Hematopoietic multipotent progenitor cell treated with erythropoietin and hydrocortisone succinate and interleukin-3 and kit ligand, for 17 days (in vitro differentiated cells): ENCODE measurements around the gene OR10G3.

ENCODE experiments used
- DNase-seq: peaks from one replicate; pipeline ENCODE4 v3.0.0-alpha.2; 2015; ENCODE audit warnings: low spot score

OR10G3 gene

GRCh38 chr14:21535545-21536417 lies 44.1 kb downstream of the OR10G3 start:
- no peak for DNase-seq

DNA sequence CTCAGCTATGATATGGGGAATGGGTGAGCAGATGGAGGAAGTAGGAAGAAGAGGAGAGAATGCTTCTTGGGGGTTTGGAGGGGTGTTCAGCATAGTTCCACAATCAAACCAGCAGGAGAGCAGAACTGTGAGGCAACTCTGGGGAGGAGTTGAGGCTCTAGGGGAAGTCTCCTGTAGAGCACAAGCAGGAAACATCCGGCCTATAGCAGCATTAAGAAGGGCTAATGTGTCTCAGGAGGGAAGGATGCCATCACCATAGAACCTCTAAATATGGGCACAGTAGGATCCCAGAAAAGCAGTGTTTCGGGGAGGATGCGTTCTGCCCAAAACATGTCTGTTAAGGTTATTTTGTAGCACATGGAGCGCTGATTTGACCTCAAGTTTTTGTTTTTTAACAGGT lies 45.3 kb downstream of the OR10G3 start:
- no peak for DNase-seq

GRCh38 chr14:21533294-21533693 lies 46.6 kb downstream of the OR10G3 start:
- no peak for DNase-seq

DNA sequence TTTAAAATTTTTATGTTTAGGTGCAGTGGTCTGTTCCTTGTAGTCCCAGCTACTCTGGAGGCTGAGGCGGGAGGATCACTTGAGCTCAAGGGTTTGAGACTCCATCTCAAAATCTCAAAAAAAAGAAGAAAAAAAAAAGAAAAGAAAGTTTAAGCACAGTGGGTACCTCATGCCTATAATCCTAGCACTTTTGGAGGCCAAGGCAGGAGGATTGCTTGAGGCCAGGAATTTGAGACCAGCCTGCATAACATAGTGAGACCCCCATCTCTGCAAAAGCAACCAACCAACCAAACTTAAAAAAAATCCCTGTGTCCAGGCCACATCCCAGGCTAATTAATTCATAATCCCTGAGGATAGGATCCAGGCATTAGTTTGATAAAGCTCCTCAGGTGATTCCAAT lies 50.4 kb downstream of the OR10G3 start:
- no peak for DNase-seq

GRCh38 chr14:21528381-21529348 lies 51.2 kb downstream of the OR10G3 start:
- DNase-seq: no peak

DNA sequence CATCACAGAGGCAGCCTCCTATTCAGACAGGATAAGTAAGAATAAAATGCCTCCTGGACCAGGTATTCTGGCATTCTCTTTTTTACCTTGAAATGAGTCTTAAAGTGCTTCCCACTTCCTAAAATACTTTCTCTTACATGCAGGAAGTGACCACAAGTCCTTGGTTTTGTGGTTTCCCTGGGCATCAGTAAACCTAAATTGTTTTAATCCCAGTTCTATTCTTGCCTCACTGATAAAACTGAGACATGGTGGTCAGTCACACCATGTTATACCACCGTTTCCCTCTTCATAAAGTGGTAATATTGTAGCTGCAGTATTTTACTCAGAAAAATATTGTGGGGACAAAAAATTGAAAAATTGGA lies 52.6 kb downstream of the OR10G3 start:
- no peak for DNase-seq

GRCh38 chr14:21526672-21527317 lies 53.1 kb downstream of the OR10G3 start:
- no peak for DNase-seq

- no peak for DNase-seq
Observed at GRCh38 chr14:21525962-21526671, 53.8 kb downstream of the OR10G3 start, which contains the start of gene SALL2. TSS of gene SALL2 (minus strand) at chr14:21526346. CDS start at chr14:21526127, 219 bp downstream.

DNA sequence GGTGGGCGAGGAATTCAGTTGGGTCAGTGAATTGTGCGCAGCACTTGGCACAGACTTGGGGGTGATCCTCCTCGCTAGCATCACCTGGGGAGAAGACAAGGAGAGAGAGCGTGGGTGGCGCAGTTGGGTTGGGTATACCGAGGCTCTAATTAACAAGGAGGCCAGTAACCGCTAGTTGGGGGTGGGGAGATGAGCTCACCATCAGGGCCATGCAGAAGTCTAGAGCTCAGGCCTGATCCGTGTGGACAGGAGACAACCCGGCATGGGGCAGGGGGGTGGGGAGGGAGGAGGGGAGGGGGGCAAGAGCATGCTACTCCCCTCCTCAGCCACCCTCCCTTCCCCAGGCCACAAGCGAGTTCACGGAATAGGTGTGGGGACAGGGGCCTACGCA lies 54.3 kb downstream of the OR10G3 start:
- DNase-seq: no peak

DNA sequence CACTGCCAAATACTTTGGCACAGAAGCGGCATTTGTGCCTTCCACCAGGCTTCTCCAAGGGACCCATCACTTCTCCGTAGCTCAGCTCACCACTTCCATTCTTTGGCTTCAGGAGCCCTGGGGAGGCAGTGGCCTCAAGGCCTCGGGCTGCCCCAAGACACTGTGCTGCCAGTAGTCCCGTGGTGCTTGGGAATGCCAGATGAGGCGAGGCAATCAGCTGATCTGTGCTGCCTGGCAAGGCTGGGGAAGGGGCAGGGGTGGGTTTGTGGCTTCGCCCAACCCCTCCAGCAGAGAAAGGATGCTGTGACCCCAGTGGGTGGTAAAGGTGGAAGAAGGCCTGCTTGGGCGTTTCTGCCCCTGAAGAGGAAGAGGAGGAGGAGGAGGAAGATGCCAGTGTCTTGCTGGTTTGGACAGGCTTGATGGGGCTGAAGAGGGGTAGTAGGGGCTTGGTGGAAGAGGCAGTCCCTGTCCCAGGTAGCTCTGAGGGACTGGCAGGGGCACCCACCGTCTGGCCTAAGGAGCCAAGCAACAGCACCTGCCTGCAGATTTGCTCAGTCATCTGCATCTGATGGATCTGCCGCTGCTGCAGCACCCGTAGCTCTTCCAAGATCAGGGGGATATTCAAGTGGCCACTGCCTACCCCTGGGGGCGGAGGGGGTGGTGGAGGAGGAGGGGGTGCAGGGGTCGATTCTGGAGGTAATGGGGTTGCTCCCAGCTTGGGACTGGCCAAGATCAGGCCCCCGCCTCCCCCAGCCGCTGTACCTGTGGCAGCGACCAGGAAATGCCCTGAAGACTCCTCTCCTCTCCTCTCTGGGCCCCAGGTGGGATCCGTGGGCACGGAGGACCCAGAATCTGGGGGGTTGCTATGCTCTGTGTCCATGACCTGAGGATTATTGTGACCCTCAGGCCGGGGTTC lies 55.0 kb downstream of the OR10G3 start:
- DNase-seq: no peak

DNA sequence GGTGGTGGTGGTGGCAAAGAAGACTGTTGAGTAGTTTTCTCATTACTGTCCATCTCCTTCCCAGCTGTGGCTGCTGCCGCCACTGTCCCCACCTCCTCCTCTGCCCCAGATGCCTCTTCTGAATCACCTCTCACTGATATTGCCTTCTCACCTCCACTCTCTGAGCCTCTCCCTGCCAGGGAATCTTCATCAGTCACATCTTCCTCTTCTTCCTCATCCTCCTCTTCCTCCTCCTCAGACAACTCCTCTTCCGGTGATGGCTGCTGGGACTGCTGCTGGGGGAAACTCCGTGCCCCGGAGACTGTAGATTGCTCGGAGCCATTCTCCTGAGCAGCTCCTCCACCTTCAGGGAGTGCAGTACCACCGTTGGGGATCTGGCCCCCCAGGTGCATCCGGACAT lies 56.7 kb downstream of the OR10G3 start:
- no peak for DNase-seq

GRCh38 chr14:21521501-21521900 lies 58.4 kb downstream of the OR10G3 start:
- no peak for DNase-seq

DNA sequence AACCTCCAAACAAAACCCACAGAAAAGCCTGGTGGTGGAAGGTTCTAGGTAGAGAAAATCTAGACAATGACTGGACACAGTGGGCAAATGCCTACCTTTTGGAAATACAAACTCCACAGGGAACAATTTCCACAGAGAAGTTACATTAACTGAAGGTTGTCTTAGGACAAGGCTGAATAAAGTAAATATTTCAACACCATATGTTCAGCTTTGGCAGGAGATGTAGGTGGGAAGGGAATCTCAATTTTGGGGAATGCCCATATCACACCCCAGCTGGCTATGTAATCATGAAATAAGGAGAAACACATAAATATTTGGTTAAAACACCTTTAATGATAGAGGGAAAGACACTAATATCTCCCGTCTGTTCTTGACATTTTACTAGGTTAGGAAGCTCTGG lies 59.1 kb downstream of the OR10G3 start:
- DNase-seq: no peak

DNA sequence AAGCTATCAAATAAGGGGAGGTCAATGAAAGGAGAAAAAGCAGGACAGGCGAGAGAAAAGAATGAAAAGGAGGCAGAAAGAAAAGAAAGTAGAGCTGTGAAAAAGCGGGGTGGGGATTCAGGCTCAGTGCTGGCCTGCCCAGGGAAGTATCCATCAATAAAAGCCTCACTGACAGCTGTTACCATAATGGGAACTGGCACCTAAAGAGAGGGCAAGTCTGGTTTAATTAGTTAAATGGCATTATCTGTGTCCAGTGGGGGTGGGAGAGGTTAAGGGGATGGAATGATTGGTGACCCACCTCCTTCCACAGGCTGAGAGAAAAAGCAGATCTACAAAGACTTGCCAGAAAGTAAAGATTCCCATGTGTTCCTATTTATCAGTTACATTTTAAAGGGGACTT lies 61.2 kb downstream of the OR10G3 start:
- DNase-seq: no peak
